Measurements from ENCODE around the gene MOG.

- TF ChIP-seq ZNF274 (IDR thresholded peaks at IDR 0.05; ENCODE audit: low read depth, low read length) (no peak), YY1 (IDR thresholded peaks at IDR 0.05; ENCODE audit: insufficient read depth, insufficient read length) (no peak), SUZ12 (IDR thresholded peaks at IDR 0.05; ENCODE audit: extremely low read depth, insufficient read depth, insufficient read length) (no peak)
Observed at GRCh38 chr6:29652198-29652584, 4.7 kb upstream of the MOG start.
